Thyroid gland (tissue), 4 donors: Measurements from ENCODE around the gene CLEC7A. TPM values are rescaled to one million over a fixed set of nuclear protein-coding genes. Genes with fewer than 3 reads are reported as not detected.

Experiments used
- DNase-seq, 2 donors: peaks; one replicate each; pipeline ENCODE4 v3.0.0-alpha.2; 2019
- H3K27ac ChIP-seq, 3 donors: fragments of 200-600 bp; sonication (generic); 1 replicate in 2 of 3; 2 replicates in 1 of 3; pipeline ENCODE4 v1.5.1; 2016 to 2019; ENCODE audit warnings: mild to moderate bottlenecking in 1 of 3, moderate library complexity in 1 of 3
- H3K27me3 ChIP-seq: fragments of 200-600 bp; sonication (generic); one replicate; pipeline ENCODE4 v1.5.1; 2019
- H3K36me3 ChIP-seq, 2 donors: fragments of 200-600 bp; sonication (generic); one replicate each; pipeline ENCODE4 v1.5.1; 2016 to 2019
- H3K4me1 ChIP-seq, 2 donors: fragments of 200-600 bp; sonication (generic); one replicate each; pipeline ENCODE4 v1.5.1; 2017 to 2019
- H3K4me3 ChIP-seq, 3 donors: fragments of 200-600 bp; sonication (generic); replicated peaks in 1 of 3; 1 replicate in 2 of 3; 2 replicates in 1 of 3; pipeline ENCODE4 v1.5.1; 2016; ENCODE audit warnings: mild to moderate bottlenecking in 1 of 3
- H3K9me3 ChIP-seq: fragments of 200-600 bp; sonication (generic); one replicate; pipeline ENCODE4 v1.5.1; 2017
- CTCF ChIP-seq, 6 experiments: fragments of 200-600 bp in 3 of 6; fragments of 450-650 bp in 3 of 6; sonication (generic) in 3 of 6; IDR thresholded peaks; one replicate each; pipeline ENCODE4 v1.5.1; 2016 to 2019; ENCODE audit warnings: antibody characterized with exemption in 6 of 6, mild to moderate bottlenecking in 2 of 6, inconsistent platforms in 1 of 6, moderate library complexity in 1 of 6
- POLR2A ChIP-seq, 2 donors: fragments of 450-650 bp; IDR thresholded peaks; one replicate each; pipeline ENCODE4 v1.6.1; 2017; ENCODE audit warnings: antibody characterized with exemption in 2 of 2, mild to moderate bottlenecking in 2 of 2, moderate library complexity in 1 of 2
- WGBS, 2 donors: methylation state at CpG; one replicate each; pipeline ENCODE4 v1.1.5; 2017; 5-methylcytosine and 5-hydroxymethylcytosine counted together
- intact Hi-C: fragments of 100-400 bp; cut with DNase I; formaldehyde crosslinking; loops from one replicate; pipeline ENCODE4 v1.15.1; 2023
- total RNA-seq, 4 donors: library from RNA; depleted of rRNA; stranded (reverse); fragments of >200 nt; gene quantifications; one replicate each; pipeline ENCODE4 v1.2.3, GENCODE V29; 2016

Gene CLEC7A
- total RNA-seq, 4 donors from 2014 or later: 2.7 to 9.4 (median 5.2) TPM

- no peak for TF ChIP-seq POLR2A (IDR thresholded peaks at IDR 0.05)
- no peak for TF ChIP-seq CTCF (IDR thresholded peaks at IDR 0.05)
- 53 to 63% methylated on average over 6 of the region's 6 CpGs for WGBS, 2 donors
- Histone ChIP-seq H3K9me3 (no peaks in the 10 kb centered on the region), H3K27ac (no peak overlapping the region), H3K4me1 (peaks cover 7 to 10% of the 10 kb centered on the region in 2 donors), H3K4me3 (peak overlapping the region in 1 of 3 donors; percentile 54), H3K27me3 (no peaks in the 10 kb centered on the region), H3K36me3 (no peaks in the 10 kb centered on the region)
- DNase-seq: no peak
- intact Hi-C loops: no loop called here
These were observed 24.1 kb upstream of the CLEC7A start for GRCh38 chr12:10154145-10154496.

GRCh38 chr12:10153271-10154144 lies 23.5 kb upstream of the CLEC7A start:
- H3K9me3 ChIP-seq: no peaks in the 10 kb centered on the region
- H3K36me3 ChIP-seq: no peaks in the 10 kb centered on the region
- H3K27ac ChIP-seq: peak overlapping the region in 2 of 3 donors; percentile 48 to 63
- peak overlapping the region; percentile 26 to 54 (median 38) for H3K4me3 ChIP-seq
- intact Hi-C loops: no loop called here
- no peaks in the 10 kb centered on the region for H3K27me3 ChIP-seq
- peaks cover 7 to 10% of the 10 kb centered on the region in 2 donors for H3K4me1 ChIP-seq
- TF ChIP-seq CTCF (IDR thresholded peaks at IDR 0.05): peak; percentile 67 to 82 (median 72)
- TF ChIP-seq POLR2A (IDR thresholded peaks at IDR 0.05): no peak
- 6 to 8% methylated on average over 18 to 24 of the region's 46 CpGs for WGBS, 2 donors
- peak; percentile 53 to 61 for DNase-seq

GRCh38 chr12:10151621-10152020 lies 21.6 kb upstream of the CLEC7A start:
- TF ChIP-seq CTCF (IDR thresholded peaks at IDR 0.05): no peak
- no peak for TF ChIP-seq POLR2A (IDR thresholded peaks at IDR 0.05)
- intact Hi-C loops: no loop called here
- Histone ChIP-seq H3K4me3 (no peak overlapping the region), H3K4me1 (peaks cover 7 to 10% of the 10 kb centered on the region in 2 donors), H3K27me3 (no peaks in the 10 kb centered on the region), H3K27ac (no peak overlapping the region), H3K36me3 (no peaks in the 10 kb centered on the region), H3K9me3 (no peaks in the 10 kb centered on the region)
- DNase-seq: no peak
- WGBS, 2 donors: 65 to 75% methylated on average over 2 of the region's 2 CpGs

GRCh38 chr12:10147714-10148403 lies 17.9 kb upstream of the CLEC7A start:
- no peak overlapping the region for H3K4me3 ChIP-seq
- WGBS, 2 donors: 90 to 94% methylated on average over 5 of the region's 5 CpGs
- H3K9me3 ChIP-seq: no peaks in the 10 kb centered on the region
- DNase-seq: no peak
- no peaks in the 10 kb centered on the region for H3K36me3 ChIP-seq
- H3K27ac ChIP-seq: no peak overlapping the region
- H3K4me1 ChIP-seq: peaks cover under 1 to 1% of the 10 kb centered on the region in 2 donors
- TF ChIP-seq CTCF (IDR thresholded peaks at IDR 0.05) (no peak), POLR2A (IDR thresholded peaks at IDR 0.05) (no peak)
- intact Hi-C loops: no loop called here
- H3K27me3 ChIP-seq: no peaks in the 10 kb centered on the region
